Mesenteric fat pad (tissue), 1 donor: ENCODE data around the gene PTPRN2. TPM values are rescaled to one million over a fixed set of nuclear protein-coding genes. Genes with fewer than 3 reads are reported as not detected.

ENCODE experiments used
- DNase-seq: peaks from one replicate; pipeline ENCODE4 v3.0.0-alpha.2; 2020; ENCODE audit warnings: low spot score
- total RNA-seq: library from RNA; stranded (reverse); fragmentation: NEBNext Ultra II Directional; extraction: Animal tissue kit (Norgen Biotek cat#: 25700); gene quantifications from one replicate; pipeline ENCODE4 v1.2.1, GENCODE V29; 2021
- donor health status: DM: yes; HTN: yes; CAD: no.

The PTPRN2 gene
- total RNA-seq, 1 donor from 2014 or later = 2.6 TPM

DNA sequence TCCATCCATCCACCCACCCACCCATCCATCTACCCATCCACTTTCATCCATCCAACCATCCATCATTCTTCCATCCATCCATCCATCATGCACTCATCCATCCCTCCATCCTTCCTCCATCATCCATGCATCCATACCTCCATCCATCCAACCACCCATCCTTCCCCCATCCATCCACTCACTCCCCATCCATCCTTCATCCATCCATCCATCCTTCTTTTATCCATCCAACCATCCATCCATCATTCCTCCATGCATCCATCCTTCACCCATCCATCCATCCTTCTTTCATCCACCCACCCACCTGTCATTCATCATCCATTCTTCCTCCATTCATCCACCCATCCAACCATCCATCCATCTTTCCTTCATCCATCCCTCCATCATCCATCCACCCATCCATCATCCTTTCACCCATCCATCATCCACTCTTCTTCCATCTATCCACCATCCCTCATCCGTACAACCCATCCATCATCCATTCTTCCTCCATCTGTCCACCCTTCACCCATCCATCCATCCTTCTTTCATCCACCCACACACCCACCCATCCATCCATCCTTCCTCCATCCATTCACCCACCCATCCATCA is 822.6 kb downstream of the PTPRN2 start:
- no peak for DNase-seq

DNA sequence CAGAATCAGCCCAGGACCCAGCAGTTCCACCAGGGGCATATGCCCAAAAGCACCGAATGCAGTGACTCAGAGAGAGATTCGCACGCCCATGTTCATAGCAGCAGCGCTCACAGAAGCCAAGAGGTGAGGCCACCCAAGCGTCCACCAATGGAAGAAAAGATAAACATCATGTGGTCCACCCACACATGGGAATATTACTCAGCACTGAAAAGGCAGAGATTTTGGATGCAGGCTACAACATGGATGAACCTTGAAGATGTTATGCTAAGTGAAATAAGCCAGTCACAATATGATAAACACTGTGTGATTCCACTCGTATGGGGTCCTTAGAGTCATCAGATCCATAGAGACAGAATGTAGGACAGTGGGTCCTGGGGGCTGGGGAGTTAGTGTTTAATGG is 823.4 kb downstream of the PTPRN2 start:
- no peak for DNase-seq

GRCh38 chr7:157763279-157764000 is 824.2 kb downstream of the PTPRN2 start:
- DNase-seq = no peak

GRCh38 chr7:157762824-157763223 is 824.8 kb downstream of the PTPRN2 start:
- no peak for DNase-seq

GRCh38 chr7:157760004-157760730 is 827.5 kb downstream of the PTPRN2 start:
- DNase-seq = no peak

DNA sequence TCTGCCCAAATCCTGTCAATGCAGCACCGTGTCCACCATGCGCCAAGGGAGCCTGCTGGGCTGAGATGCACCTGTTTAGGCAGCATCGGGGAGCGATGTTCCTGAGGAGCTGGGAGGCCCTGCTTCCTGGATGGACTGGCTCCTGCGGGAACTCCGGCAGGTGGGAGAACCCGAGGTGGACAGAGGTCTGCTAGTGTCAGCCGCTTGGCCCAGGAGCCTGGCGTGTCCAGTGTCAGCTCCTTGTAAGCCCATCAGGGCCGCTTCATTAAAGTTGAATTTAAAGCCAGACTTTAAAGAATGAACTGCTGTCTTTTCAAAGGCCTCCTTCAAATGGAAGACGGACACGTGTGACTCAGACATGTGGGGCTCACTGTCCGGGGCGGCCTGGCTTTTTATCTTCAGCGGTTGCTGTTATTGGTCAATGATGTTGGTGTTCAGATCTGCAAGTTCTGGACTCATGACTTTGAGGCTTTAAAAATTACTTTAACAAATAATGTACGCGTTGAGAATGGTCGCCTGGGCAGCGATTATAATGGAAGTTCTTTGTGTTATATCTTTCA is 828.3 kb downstream of the PTPRN2 start:
- DNase-seq = no peak

DNA sequence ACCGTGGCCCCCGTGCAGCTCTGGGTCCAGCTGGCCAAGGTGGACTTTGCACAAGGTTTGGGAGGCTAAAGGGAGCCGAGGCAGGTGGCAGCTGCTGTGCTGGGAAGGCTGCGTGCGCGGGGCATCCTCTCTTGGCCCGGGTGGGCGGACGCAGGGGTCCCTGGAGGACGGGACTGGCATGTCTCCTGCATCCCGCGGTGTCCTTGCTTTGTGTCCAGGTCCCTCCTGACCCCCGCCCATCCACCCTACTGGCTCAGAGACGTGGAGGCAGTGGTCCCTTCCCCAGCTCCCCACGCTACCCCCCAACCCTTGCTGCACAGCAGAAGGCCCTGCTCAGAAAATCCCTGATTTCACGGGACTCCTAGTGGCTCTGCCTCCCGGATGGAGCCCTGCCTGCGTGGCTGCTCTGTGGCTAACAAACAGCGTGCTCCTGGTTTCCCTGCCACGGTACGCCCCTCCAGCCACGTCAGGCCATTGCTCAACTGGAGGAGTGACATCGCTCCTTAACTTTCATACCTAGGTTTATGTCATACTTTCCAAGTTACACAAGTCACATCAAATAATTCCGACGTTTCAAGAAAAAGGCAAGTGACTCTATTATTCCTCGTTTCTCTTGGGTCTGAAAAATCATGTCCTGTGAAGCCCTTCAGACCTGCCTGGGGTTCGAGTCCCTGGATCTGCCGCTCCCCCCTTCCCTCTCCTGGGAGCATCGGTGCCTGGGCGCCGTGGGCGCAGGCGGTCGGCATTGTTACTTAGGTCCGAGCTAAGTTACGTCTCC is 829.0 kb downstream of the PTPRN2 start:
- no peak for DNase-seq

DNA sequence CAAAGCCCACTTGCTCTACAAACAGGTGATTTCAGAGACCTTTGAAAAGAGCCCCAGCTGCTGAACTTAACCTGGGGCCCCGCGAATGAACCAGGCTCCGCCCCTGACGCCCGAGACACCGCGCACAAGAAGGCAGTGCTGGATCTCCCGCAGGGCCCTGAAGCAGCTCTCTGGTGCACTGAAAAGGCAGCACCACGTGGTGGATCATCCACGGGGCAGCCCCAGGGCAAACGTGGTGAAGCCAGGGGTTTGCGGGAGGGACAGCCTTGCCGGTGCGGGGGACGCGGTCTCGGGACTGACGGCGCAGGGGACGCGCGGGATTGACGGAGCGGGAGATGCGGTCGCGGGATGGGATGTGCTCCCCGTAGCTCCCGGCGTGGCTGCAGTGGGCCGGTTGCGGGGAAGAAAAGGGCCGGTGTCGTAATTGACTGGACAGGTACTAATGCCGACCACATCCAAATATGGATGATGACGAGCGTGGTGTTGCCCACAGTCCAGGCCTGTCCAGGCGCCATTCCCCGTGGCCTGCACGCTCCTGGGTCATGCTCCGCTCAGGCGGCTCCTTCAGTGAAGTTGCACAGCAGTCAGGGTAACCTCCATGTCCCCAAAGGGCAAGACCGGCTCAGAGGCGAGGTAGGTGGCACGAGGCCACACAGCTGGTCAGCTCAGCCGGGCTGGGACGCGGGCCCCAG is 829.7 kb downstream of the PTPRN2 start:
- DNase-seq = no peak

GRCh38 chr7:157757211-157757610 is 830.4 kb downstream of the PTPRN2 start:
- no peak for DNase-seq

GRCh38 chr7:157755741-157756140 is 831.9 kb downstream of the PTPRN2 start:
- DNase-seq = no peak

GRCh38 chr7:157754416-157754790 is 833.2 kb downstream of the PTPRN2 start:
- no peak for DNase-seq

GRCh38 chr7:157753713-157754415 is 833.8 kb downstream of the PTPRN2 start:
- DNase-seq = no peak

DNA sequence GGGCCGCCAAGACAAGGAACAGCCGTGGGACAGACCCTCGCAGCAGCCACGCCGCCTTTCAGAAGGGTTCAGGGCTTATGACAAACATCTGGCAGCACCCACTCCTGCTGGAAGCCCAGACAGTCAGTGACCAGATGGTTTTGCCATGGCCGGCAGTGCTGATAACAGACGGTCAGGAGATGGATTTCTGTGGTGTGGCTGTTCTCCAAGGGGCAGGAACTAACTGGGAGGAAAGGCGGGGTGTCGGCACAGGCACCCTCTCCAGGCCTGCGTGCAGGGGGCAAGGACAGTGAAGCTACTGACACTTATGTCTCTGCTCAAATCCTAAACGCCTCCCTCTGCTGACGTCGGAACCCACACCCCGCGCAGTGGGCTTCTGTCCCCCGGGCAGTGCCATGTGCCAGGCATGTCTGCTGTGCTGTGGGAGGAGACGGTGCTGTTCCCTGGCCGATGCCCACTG is 834.8 kb downstream of the PTPRN2 start:
- DNase-seq = no peak

- DNase-seq = no peak
These were observed 835.5 kb downstream of the PTPRN2 start for GRCh38 chr7:157751951-157752673.

DNA sequence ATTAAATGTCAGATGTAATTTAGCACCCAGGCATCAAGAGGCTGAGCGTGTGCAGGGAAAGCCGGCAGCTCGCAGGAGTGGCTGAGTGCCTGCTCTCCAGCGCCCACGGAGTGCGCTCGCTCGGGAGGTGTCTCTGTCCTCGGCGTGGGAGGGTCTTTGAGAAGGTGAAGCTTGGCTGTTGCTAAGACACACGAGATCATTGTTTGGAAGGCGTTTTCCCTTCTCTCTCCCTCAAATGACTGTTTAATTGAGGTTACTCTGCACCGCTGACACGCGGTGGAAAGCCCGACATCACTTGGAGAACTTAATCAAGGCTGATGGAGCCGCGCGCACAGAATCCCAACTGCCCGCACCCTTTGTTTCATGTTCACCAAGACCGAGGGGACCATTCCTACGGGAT is 836.2 kb downstream of the PTPRN2 start:
- DNase-seq = no peak

DNA sequence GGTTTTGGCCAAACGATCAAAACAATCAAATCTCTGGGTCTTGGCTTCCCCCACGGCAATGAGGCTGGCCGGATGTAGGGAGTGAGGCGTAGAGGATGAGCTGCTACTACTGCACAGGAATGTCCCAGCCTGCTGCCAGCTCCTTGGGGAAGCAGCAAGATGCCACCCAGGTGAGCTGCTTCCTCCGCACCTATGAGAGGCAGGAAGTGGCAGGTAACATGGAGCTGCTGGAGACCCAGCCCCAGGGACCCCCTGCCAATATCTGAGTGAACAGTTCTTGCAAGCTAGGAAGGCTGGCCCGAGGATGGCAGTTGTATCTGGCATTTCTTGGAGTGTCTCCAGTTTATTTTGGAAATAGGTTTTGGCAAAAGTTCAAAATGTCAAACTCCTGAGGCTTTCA is 837.3 kb downstream of the PTPRN2 start:
- no peak for DNase-seq

DNA sequence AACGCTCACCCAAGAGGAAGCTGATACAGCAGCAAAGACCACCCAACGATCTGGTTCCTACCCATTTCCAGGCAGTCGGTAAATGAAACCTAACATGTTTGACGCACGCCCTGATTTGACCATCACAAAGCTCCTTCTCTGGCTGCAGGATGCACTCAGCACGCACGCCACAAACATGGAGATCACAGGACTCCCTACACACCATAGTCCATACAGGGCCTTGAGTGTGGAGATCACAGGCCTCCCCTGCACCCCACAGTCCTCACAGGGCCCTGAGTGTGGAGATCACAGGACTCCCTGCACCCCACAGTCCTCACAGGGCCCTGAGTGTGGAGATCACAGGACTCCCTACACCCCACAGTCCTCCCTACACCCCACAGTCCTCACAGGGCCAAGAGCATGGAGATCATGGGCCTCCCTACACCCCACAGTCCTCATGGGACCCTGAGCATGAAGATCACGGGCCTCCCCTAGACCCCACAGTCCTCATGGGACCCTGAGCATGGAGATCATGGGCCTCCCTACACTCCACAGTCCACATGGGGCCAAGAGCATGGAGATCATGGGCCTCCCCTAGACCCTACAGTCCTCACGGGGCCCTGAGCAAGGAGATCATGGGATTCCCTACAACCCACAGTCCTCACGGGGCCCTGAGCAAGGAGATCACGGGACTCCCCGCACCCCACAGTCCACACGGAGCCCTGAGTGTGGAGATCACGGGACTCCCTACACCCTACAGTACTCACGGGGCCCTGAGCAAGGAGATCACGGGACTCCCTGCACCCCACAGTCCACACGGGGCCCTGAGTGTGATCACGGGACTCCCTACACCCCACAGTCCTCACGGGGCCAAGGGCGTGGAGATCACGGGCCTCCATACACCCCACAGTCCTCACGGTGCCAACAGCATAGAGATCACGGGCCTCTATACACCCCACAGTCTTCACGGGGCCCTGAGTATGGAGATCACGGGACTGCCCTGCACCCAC is 841.6 kb downstream of the PTPRN2 start:
- no peak for DNase-seq
